ENCODE measurements around the gene NFKBIL1.
A peak's percentile ranks its signal among the peaks of the same experiment; 100 is the strongest.

NFKBIL1 gene

GRCh38 chr6:31541658-31542521, 5.5 kb upstream of the NFKBIL1 start, which contains the start of gene DDX39B:
Gene DDX39B, minus strand, starts transcription at chr6:31542003. Its CDS starts 1,471 bp downstream, at chr6:31540532.
- peak; percentile 92 for DNase-seq (ENCODE audit: low spot score)
- peak within 1 kb of the TSS; percentile 93 for H3K27ac ChIP-seq
- TF ChIP-seq, protein P1, sequence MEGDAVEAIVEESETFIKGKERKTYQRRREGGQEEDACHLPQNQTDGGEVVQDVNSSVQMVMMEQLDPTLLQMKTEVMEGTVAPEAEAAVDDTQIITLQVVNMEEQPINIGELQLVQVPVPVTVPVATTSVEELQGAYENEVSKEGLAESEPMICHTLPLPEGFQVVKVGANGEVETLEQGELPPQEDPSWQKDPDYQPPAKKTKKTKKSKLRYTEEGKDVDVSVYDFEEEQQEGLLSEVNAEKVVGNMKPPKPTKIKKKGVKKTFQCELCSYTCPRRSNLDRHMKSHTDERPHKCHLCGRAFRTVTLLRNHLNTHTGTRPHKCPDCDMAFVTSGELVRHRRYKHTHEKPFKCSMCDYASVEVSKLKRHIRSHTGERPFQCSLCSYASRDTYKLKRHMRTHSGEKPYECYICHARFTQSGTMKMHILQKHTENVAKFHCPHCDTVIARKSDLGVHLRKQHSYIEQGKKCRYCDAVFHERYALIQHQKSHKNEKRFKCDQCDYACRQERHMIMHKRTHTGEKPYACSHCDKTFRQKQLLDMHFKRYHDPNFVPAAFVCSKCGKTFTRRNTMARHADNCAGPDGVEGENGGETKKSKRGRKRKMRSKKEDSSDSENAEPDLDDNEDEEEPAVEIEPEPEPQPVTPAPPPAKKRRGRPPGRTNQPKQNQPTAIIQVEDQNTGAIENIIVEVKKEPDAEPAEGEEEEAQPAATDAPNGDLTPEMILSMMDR (conservative IDR thresholded peaks at IDR 0.05; ENCODE audit: low read depth): no peak
- CTCF ChIA-PET: interaction anchor here (0.6 to 2.0 kb wide), 8 partner anchors 10 to 346 kb away, joined by 3 to 6 read pairs (median 4); no protein-coding TSS in a partner anchor
- POLR2A ChIA-PET (ENCODE audit: low non-redundant PET): interaction anchor here (0.8 kb wide), 1 partner anchor 138 kb away, joined by 3 read pairs; the partner anchor contains the start of gene MICA

GRCh38 chr6:31543639-31544038, 3.8 kb upstream of the NFKBIL1 start:
- TF ChIP-seq, protein P1 (conservative IDR thresholded peaks at IDR 0.05; ENCODE audit: low read depth): no peak
- ChIA-PET CTCF (interaction anchor here (2.0 kb wide), 1 partner anchor 54 kb away, joined by 6 read pairs; no protein-coding TSS in a partner anchor), POLR2A (ENCODE audit: low non-redundant PET) (interaction anchor here (0.7 kb wide), 1 partner anchor 119 kb away, joined by 3 read pairs; no protein-coding TSS in a partner anchor)
- H3K27ac ChIP-seq: no peak overlapping the region
- no peak for DNase-seq (ENCODE audit: low spot score)

DNA sequence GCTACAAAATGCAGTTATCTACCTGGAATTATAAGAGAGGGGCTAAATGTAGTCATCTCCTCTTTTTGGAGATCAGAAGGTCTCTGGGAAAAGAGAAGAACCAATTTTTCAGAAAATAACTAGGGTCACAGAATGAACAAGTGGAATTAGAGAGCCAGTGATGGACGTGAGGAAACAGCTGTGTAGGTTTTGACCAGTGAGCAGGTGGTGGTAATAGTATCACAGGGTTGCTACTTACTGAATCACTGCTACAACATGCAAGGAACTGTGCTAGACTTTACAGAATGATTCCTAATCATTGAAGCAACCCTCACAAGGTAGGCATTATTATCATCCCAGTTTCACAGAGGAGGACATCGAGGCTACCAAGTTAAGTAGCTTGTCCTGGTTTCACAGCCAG, 2.7 kb upstream of the NFKBIL1 start:
- DNase-seq (ENCODE audit: low spot score): no peak
- TF ChIP-seq, protein P1 (conservative IDR thresholded peaks at IDR 0.05; ENCODE audit: low read depth): no peak
- no peak overlapping the region for H3K27ac ChIP-seq
- ChIA-PET POLR2A (ENCODE audit: low non-redundant PET) (no interaction called here), CTCF (interaction anchor here (0.6 to 6.3 kb wide), 2 partner anchors 54 to 108 kb away, joined by 4 to 96 read pairs; partner anchors contain the start of gene BAG6)

DNA sequence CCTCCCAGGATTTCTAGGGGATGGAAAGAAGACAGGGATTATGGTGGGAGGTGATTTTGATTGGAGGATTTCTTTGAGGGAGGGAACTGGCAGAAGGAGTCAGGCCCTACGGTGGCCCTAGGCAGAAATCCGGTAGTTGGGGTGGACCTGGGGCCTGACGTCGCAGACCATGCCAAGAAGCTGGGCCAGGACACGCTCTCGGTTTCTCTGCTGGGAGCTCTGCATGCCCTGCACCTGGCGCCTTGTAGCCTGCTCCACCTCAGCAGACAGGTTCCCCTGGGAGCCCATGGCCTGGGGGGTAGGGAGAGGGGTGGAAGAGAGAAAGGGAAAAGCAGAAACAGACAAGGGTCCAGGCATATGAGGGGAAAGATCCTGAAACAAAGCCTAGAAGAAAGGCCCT, 2.1 kb upstream of the NFKBIL1 start:
- DNase-seq (ENCODE audit: low spot score): no peak
- TF ChIP-seq, protein P1 (conservative IDR thresholded peaks at IDR 0.05; ENCODE audit: low read depth): no peak
- no peak overlapping the region for H3K27ac ChIP-seq
- POLR2A ChIA-PET (ENCODE audit: low non-redundant PET): no interaction called here
- CTCF ChIA-PET: interaction anchor here (0.6 to 6.3 kb wide), 2 partner anchors 53 to 107 kb away, joined by 4 to 96 read pairs; partner anchors contain the start of gene BAG6

- peak; percentile 84 for DNase-seq (ENCODE audit: low spot score)
- CTCF ChIA-PET: interaction anchor here (0.5 to 6.3 kb wide), 12 partner anchors 11 to 321 kb away, joined by 3 to 96 read pairs (median 4); partner anchors contain the start of gene LTB
- POLR2A ChIA-PET (ENCODE audit: low non-redundant PET): no interaction called here
- peak within 1 kb of the TSS; percentile 76 for H3K27ac ChIP-seq
- TF ChIP-seq, protein P1 (conservative IDR thresholded peaks at IDR 0.05; ENCODE audit: low read depth): peak; percentile 98
Observed at GRCh38 chr6:31546339-31546957, 960 bp upstream of the NFKBIL1 start, which contains the start of gene ATP6V1G2. Gene ATP6V1G2, minus strand, starts transcription at chr6:31546608. Its CDS starts 49 bp downstream, at chr6:31546559.
